Right cardiac atrium (tissue), 5 donors: ENCODE data around the gene CIT. TPM values are rescaled to one million over a fixed set of nuclear protein-coding genes. Genes with fewer than 3 reads are reported as not detected.

Experiments used
- ATAC-seq, 2 donors: fragments of 200-7000 bp; cut with Tn5 transposase; one replicate each; pipeline versions ENCODE4 v1.8.0 to v1.9.1; 2020; ENCODE audit warnings: moderate library complexity in 2 of 2, mild to moderate bottlenecking in 1 of 2
- DNase-seq, 3 donors: peaks; one replicate each; pipeline ENCODE4 v3.0.0-alpha.2; 2020
- H3K27ac ChIP-seq: one replicate; pipeline ENCODE4 v1.5.1; 2013; ENCODE audit warnings: mild to moderate bottlenecking, low read length, control low read depth, moderate library complexity
- H3K27me3 ChIP-seq: one replicate; pipeline ENCODE4 v1.6.1; 2013; ENCODE audit not compliant: control insufficient read depth, insufficient read depth
- H3K4me1 ChIP-seq: one replicate; pipeline ENCODE4 v1.6.1; 2013; ENCODE audit warnings: low read length; ENCODE audit not compliant: control insufficient read depth, insufficient read depth
- H3K4me3 ChIP-seq: one replicate; pipeline ENCODE4 v1.5.1; 2013; ENCODE audit warnings: low read length, control low read depth
- H3K9me3 ChIP-seq: one replicate; pipeline ENCODE4 v1.6.1; 2013; ENCODE audit warnings: low read length; ENCODE audit not compliant: control insufficient read depth
- WGBS: extraction: QIAGEN DNeasy Blood & Tissue Kit; methylation state at CpG from one replicate; pipeline ENCODE4 v1.1.7; 2013; 5-methylcytosine and 5-hydroxymethylcytosine counted together
- intact Hi-C, 4 donors: fragments of 100-400 bp; cut with DNase I; formaldehyde crosslinking; loops; one replicate each; pipeline versions ENCODE4 v1.11.0 to v1.14.0; 2022 to 2023
- polyA plus RNA-seq: library from polyadenylated mRNA; stranded (reverse); fragments of 200-250 nt; gene quantifications from one replicate; pipeline ENCODE4 v1.2.3, GENCODE V29; 2013
- total RNA-seq, 4 donors: library from RNA; stranded (reverse); fragmentation: NEBNext Ultra II Directional; extraction: Animal tissue kit (Norgen Biotek cat#: 25700); gene quantifications; one replicate each; pipeline ENCODE4 v1.2.1, GENCODE V29; 2021
- donor health status: healthy with polysubstance abuse.
- donor health status: DM: no; HTN: yes; CAD: no.
- donor health status: DM: no; HTN: no; CAD: no.
- donor health status: DM: no; HTN: yes; CAD: no; lungs with severe emphysema.
- donor health status: DM: yes; HTN: yes; CAD: no.

The CIT gene
- total and polyA plus RNA-seq, 5 donors: 0.61 to 3.0 (median 2.4) TPM

GRCh38 chr12:119827760-119828159 is 49.4 kb downstream of the CIT start:
- Histone ChIP-seq H3K4me3 (no peak overlapping the region), H3K9me3 (no peaks in the 10 kb centered on the region), H3K27ac (no peak overlapping the region), H3K4me1 (no peaks in the 10 kb centered on the region), H3K27me3 (no peaks in the 10 kb centered on the region)
- no peak for ATAC-seq
- no peak for DNase-seq
- WGBS: 97% methylated on average over 1 of the region's 1 CpG
- intact Hi-C loops: no loop called here

- DNase-seq (no peak), ATAC-seq (no peak)
- 94% methylated on average over 6 of the region's 6 CpGs for WGBS
- no peaks in the 10 kb centered on the region for H3K27me3 ChIP-seq
- H3K27ac ChIP-seq: no peak overlapping the region
- intact Hi-C loops: no loop called here
- no peaks in the 10 kb centered on the region for H3K9me3 ChIP-seq
- H3K4me3 ChIP-seq: no peak overlapping the region
- no peaks in the 10 kb centered on the region for H3K4me1 ChIP-seq
These were observed 50.3 kb downstream of the CIT start for GRCh38 chr12:119826661-119827445.

DNA sequence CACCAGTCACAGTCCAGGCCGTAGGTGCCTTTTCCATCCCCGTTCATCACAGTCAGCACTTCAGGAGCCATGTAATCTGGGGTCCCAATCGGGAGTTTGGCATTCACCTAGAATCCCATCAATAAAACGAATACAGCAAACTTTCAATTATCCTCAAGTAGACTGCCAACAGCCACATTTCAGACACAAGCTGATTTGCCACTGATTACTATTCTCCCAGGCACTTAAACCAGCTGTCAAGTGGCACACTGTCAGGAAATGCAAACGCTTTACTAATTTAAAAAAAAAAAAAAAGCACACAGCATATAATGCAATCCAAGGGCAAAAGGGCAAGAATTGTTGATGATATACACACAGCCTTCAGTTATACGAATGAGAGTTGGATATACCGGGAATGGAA is 51.9 kb downstream of the CIT start:
- no peaks in the 10 kb centered on the region for H3K4me1 ChIP-seq
- DNase-seq (no peak), ATAC-seq (no peak)
- intact Hi-C loops: no loop called here
- H3K27ac ChIP-seq: no peak overlapping the region
- no peaks in the 10 kb centered on the region for H3K27me3 ChIP-seq
- 91% methylated on average over 7 of the region's 7 CpGs for WGBS
- H3K4me3 ChIP-seq: no peak overlapping the region
- no peaks in the 10 kb centered on the region for H3K9me3 ChIP-seq

DNA sequence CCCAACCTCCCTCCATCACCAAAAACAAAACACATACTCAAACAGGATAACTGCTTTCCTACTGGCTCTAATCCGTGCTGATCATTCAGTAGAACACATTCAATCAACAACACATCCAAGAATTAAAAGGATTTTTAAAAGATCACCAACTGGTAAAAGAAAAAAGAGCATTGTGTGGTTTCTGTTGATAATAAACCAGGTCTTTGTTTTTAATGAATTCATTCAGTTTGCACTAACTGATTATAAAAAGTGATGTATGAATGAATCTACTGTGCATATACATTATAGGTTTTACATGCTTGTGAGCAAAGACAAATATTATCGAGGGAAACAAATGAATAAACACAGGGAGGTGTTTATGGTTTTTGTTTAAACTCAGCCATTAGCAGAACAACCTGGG is 55.1 kb downstream of the CIT start:
- no peaks in the 10 kb centered on the region for H3K9me3 ChIP-seq
- no peaks in the 10 kb centered on the region for H3K4me1 ChIP-seq
- DNase-seq: no peak
- intact Hi-C loops: no loop called here
- WGBS: 85% methylated on average over 2 of the region's 2 CpGs
- H3K27ac ChIP-seq: no peak overlapping the region
- no peak for ATAC-seq
- H3K27me3 ChIP-seq: no peaks in the 10 kb centered on the region
- H3K4me3 ChIP-seq: no peak overlapping the region

DNA sequence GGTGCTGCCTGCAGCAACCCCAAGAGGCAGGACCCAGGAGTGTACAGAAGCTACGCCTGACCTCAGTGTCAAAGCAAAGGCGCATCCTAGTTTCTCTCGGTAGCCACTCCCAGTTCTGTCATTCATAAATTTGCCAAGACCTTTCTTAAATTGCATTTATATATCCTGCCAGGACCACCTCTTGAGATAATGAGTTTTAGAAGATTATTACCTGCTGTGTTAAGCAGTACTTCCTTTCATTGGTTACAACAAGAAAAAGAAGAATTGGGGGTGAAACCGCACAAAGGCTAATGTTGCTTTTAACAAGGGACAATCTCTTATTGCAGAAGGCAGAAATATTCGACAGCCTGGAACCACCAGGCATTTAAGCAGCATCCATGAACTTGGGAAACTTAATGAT is 57.8 kb downstream of the CIT start:
- no peak for ATAC-seq
- 96% methylated on average over 5 of the region's 5 CpGs for WGBS
- no peak overlapping the region for H3K4me3 ChIP-seq

GRCh38 chr12:119817546-119818343 is 59.4 kb downstream of the CIT start:
- ATAC-seq: no peak
- 98% methylated on average over 2 of the region's 2 CpGs for WGBS
- H3K4me1 ChIP-seq: no peaks in the 10 kb centered on the region

More for the DNA sequence above, 57.8 kb downstream of the CIT start:
- Histone ChIP-seq H3K9me3 (no peaks in the 10 kb centered on the region), H3K4me1 (no peaks in the 10 kb centered on the region), H3K27me3 (no peaks in the 10 kb centered on the region), H3K27ac (no peak overlapping the region)
- intact Hi-C loops: no loop called here
- DNase-seq: no peak

DNA sequence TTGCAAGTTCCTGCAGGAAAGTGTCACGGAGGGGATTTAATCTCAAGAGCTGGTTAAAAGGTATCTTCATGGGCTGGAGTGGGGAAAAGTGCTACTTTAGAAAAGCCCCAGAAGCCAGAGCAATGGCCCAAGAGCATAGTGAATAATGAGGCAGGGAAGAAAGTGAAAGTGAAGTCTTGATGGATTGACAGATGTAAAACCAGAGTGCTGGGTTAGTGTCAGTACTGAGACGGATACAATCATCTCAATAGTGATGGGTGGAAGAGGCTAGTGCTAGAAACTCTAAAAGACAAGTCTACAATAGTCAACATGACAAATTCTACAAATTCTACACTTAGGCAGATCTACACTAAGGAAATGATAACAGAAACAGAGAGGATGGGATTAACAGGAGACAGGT is 68.1 kb downstream of the CIT start:
- 87% methylated on average over 2 of the region's 2 CpGs for WGBS
- Histone ChIP-seq H3K4me3 (no peak overlapping the region), H3K27me3 (no peaks in the 10 kb centered on the region), H3K4me1 (no peaks in the 10 kb centered on the region), H3K27ac (no peak overlapping the region), H3K9me3 (no peaks in the 10 kb centered on the region)
- DNase-seq (no peak), ATAC-seq (no peak)
- intact Hi-C loops: no loop called here

More at GRCh38 chr12:119817546-119818343, 59.4 kb downstream of the CIT start:
- intact Hi-C loops: no loop called here
- Histone ChIP-seq H3K27me3 (no peaks in the 10 kb centered on the region), H3K9me3 (no peaks in the 10 kb centered on the region), H3K4me3 (no peak overlapping the region), H3K27ac (no peak overlapping the region)
- DNase-seq: no peak

DNA sequence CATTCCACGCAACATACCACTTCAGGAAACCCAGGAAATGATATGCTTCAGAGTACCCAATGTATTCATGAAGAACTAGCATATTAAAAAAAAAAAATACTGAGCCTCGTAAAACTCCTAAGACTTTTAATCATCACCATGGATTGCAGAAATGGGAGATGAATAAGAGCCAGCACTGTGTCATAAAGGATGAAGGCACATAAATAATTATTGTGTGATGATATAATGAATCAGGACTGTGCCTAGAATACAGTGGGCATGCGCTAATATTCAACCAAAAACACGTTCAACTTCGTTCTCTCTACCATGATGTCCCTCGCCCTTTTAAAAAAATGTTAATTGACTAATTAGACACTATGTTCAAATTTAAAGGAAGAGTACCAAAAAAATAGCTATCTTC is 68.7 kb downstream of the CIT start:
- ATAC-seq: no peak
- Histone ChIP-seq H3K4me1 (no peaks in the 10 kb centered on the region), H3K27ac (no peak overlapping the region), H3K4me3 (no peak overlapping the region), H3K27me3 (no peaks in the 10 kb centered on the region), H3K9me3 (no peaks in the 10 kb centered on the region)
- intact Hi-C loops: no loop called here
- 91% methylated on average over 6 of the region's 6 CpGs for WGBS
- no peak for DNase-seq

GRCh38 chr12:119807380-119807779 is 69.7 kb downstream of the CIT start:
- Histone ChIP-seq H3K4me3 (no peak overlapping the region), H3K27ac (no peak overlapping the region), H3K27me3 (no peaks in the 10 kb centered on the region), H3K4me1 (no peaks in the 10 kb centered on the region), H3K9me3 (no peaks in the 10 kb centered on the region)
- no peak for DNase-seq
- no peak for ATAC-seq
- intact Hi-C loops: no loop called here

DNA sequence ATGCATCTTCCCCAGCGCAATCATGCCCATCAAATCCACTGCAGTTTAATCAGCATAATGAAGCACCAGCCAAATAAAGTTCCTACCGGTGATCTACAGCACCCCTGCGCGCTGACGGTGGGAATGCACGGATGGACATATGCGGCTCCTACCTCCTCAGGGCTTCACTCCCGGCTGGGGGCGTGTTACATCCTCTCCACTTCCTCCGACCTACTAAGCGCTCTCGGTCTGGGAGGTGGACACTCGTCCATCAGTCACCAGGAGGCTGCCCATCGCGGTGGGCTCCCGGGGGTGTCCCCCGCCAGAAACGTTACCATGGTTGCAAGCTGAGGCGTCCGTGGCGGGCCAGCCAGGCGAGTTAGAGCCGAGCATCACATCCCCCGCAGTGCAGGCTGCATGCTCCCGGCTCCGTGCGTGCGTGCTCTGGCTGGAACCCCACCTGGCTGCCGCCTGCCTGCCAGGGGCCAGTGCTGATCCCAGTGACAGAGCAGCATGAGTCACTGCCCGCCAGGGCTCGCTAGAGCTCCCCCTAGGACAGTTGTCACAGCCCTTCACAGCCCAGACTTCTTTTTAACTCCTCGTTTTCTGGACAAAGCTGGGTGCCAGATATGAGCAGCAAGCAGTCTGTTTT is 73.0 kb downstream of the CIT start:
- H3K4me1 ChIP-seq: no peaks in the 10 kb centered on the region
- H3K9me3 ChIP-seq: no peaks in the 10 kb centered on the region
- peak; percentile 93 to 94 for ATAC-seq
- no peak overlapping the region for H3K27ac ChIP-seq
- DNase-seq: peak; percentile 66 to 80 (median 74)
- H3K4me3 ChIP-seq: peak overlapping the region; percentile 69
- no peaks in the 10 kb centered on the region for H3K27me3 ChIP-seq
- intact Hi-C loops: no loop called here
- 15% methylated on average over 32 of the region's 32 CpGs for WGBS

DNA sequence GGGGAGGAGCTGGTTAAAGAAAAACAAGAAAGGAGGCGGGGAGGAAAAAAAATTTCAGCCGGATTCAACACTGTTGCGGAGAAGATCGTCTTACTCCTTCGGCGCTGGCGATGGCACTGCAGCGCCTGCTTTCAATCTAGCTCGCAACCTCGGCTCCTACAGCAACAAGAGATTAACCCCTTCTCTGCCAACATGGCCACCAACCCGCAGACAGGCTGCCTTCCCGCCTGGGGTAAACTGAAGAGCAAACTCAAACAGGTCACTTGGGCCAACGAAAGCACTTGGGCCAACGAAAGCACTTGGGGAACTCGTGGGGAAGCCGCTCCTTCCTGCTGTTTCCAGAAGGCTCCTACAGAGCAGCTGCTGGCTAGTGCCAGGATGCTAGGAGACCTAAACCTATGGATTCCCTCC is 73.7 kb downstream of the CIT start:
- WGBS: 25% methylated on average over 16 of the region's 16 CpGs
- H3K4me1 ChIP-seq: no peaks in the 10 kb centered on the region
- ATAC-seq: peak; percentile 60 to 65
- peak; percentile 31 to 56 (median 54) for DNase-seq
- no peak overlapping the region for H3K27ac ChIP-seq
- no peaks in the 10 kb centered on the region for H3K27me3 ChIP-seq
- H3K9me3 ChIP-seq: no peaks in the 10 kb centered on the region
- H3K4me3 ChIP-seq: peak overlapping the region; percentile 69
- intact Hi-C loops: no loop called here
